Measurements from ENCODE around the gene PDGFRB. TPM values are rescaled to one million over a fixed set of nuclear protein-coding genes. Genes with fewer than 3 reads are reported as not detected.

The PDGFRB gene
- total RNA-seq, 1 donor from 2014 or later: 12.3 TPM

DNA sequence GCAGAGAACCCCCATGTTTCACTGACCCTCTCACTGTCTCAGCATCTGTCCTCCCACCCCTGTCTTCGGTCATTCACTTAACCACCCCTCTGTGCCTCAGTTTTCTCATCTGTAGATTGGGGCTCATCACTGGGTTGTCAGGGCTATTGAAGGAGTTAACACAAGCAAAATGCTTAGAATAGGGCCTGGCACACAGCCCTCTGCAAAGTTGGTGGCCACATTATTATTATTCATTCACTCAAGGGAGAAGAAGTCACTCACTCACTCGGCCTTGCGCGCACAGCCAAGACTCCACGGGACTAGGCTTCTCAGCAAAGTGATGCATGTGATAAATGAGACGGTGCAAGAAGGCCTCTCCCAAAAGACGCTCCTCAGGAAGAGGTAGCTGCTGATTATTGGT lies 8.0 kb downstream of the PDGFRB start:
- intact Hi-C loops (cut with micrococcal nuclease): no loop called here

DNA sequence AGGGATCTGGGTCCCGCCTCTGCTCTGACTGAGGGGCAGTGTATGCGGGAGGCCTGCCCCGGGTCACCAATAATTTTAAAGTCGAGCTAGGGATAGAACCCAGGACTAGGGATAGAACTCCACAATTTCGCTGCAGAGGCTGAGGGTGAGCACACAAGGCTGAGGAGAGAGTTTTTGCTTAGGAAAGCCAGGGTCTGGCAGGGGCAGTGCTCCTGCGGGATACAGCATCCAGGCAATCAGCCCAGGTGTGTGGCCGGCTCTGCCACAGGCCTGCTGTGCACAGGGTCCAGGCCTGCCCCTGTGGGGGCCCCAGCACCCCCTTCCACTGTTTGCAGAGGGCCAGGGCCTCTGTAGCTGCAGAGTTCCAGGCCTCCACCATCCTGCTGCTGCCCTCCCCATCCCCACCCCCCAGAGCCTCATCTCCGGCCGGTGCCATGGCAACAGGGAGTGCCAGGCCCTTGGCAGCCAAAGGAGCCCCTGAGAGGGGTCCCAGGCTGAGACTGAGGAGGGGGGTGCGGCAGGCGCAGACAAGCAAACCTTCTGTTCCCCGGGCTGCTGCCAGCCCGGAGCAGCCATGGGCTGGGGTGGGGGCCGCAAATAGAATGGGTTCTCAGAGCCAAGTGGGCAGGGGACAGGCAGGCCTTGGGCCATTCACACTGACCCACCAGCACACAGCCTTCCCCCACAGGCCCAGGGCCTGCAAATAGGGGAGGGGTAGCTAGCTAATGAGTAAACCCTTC lies 8.6 kb downstream of the PDGFRB start:
- intact Hi-C loops (cut with micrococcal nuclease): no loop called here

DNA sequence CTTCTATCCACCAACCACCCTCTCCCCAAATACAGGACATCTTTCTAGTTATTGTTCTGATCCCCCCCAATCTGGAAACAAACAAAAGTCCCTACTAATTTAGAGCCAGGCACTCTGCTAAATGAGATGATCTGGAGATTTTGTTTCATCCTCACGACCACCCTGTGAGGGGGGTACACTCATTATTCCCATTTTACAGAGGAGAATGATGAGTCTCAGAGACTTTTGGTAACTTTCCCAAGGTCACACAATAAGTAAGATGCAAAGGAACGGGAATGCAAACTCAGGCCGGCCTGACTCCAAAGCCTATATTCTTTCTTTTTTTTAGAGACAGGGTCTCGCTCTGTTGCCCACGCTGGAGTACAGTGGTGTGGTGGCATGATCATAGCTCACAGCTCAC lies 9.4 kb downstream of the PDGFRB start:
- intact Hi-C loops (cut with micrococcal nuclease): no loop called here

DNA sequence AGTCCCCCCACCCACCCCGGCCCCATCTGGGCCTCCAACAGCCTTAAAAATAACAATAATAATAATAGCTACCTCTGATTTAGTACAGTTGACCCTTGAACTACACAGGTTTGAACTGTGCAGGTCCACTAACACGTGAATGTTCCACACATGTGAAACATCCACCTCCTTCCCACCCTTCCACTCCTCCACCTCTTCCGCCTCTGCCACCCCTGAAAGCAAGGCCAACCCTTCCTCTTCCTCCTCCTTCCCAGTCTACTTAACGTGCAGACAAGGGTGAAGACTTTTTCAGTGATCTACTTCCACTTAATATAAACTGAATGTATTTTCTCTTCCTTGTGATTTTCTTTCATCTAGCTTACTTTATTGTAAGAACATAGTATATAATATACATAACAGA lies 10.8 kb downstream of the PDGFRB start:
- intact Hi-C loops (cut with micrococcal nuclease): no loop called here

DNA sequence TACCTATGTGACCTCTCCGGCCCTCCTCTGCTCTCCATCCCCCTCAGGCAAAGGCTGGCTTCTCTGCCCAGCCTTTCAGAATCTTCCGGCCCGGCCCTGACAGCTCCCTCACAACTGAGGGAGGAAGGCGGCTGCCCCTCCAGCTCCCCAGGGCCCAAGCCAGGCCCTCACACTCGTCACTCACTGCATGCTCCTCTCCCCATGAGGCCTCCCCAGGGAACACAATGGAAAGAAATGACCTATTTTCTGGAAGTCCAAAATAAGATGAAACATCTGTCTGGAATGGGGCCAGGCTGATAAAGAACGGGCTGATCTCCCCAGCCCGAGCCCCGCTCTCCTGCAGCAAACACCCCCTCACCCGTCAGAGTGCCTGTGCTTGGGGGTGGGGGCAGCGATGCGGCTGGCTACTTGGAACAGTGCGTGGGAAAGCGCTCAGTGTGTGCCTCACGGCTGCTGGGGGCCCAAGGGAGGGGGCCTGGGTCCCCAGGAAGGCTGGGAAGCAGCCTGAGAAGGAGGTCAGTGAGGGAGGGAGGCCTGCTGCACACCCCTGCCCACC lies 11.3 kb downstream of the PDGFRB start:
- intact Hi-C loops (cut with micrococcal nuclease): no loop called here

DNA sequence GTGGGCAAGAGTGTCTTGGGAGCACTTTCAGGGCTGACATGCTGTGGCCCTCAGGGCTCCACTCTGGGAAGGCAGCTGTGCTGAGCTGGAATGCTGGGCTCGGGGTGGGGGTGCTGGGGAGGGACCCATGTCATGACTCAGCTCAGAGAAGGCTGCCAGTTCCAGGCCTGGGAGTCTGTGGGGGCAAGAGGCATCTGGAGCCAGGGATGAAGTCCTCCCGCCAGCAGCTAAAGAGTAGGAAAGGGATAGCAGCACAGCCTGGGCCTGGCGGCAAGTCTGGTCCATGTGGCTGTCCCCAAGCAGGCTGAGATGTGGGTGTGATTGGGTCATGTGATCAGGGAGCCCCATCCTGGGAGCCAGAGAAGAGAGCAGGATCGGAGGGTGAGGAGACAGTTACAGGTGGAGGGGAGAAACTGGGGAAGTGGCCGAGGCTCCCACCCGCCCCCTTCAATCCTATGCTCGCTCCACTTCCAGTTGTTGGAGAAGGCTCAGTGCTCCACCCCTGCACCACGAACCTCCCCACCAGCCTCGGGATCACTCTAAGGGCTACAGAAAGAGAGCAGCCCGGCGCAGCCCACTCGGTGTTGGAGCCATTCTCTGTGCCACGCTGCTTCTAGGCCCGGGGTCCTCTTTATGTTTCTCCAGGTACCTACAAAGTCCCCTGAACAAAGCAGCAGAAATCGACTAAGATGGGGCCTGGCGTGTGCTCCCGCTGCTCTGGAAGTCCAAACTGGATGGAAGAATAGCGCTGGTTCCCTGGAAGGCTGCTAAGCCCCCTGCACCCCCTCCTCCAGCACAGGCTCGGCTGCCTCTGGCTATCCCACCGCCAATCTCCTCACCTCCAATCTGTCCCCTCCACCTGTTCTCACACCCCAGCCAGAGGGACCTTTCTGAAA lies 12.0 kb downstream of the PDGFRB start:
- intact Hi-C loops (cut with micrococcal nuclease): no loop called here

DNA sequence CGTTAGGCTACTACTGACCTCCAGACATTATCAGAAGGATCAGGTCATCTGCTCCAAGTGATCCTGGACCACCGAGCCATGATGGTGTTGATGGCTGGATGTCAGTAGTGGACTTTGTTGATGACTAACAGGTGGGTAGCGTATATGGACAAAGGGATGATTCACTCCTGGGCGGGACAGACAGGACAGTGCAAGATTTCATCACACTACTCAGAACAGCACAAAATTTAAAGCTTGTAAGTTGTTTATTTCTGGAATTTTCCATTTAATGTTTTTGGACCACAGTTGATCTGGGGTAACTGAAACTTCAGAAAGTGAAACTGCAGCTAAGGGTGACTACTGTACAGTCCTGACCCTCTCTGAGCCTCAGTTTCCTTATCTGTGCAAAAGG lies 12.7 kb downstream of the PDGFRB start:
- intact Hi-C loops (cut with micrococcal nuclease): no loop called here

DNA sequence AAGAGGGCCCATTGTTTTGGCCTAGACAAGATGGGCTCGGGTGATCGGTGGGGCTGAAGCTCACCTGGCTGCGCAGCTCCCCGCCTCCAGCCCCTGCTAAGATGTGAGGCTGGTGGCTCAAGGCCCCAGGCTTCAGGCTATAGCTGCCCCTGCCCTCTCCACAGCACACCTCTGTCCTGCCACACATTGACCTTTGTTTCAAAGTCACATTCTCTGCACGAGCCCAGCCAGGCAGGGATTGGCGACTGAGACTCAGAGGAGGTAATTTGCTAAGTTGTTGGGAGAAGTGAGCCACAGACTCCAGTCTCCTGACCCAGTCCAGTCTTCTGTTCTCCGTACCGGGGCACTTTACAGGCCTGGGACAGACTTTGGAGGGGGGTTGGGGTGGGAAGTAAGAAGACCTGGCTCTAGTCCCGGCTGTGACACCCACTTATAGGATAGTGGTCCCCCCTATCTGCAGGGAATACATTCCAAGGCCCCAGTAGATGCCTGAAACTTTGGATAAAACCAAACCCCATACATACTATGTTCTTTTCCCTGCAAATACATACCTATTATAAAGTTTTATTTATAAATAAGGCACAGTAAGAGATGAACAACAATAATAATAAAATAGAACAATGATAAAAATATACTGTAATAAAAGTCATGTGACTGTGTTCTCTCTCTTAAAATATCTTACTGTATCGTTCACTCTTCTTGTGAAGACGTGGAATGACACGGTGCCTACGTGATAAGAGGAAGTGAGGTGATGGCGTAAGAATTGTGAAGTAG lies 13.3 kb downstream of the PDGFRB start:
- intact Hi-C loops (cut with micrococcal nuclease): no loop called here

DNA sequence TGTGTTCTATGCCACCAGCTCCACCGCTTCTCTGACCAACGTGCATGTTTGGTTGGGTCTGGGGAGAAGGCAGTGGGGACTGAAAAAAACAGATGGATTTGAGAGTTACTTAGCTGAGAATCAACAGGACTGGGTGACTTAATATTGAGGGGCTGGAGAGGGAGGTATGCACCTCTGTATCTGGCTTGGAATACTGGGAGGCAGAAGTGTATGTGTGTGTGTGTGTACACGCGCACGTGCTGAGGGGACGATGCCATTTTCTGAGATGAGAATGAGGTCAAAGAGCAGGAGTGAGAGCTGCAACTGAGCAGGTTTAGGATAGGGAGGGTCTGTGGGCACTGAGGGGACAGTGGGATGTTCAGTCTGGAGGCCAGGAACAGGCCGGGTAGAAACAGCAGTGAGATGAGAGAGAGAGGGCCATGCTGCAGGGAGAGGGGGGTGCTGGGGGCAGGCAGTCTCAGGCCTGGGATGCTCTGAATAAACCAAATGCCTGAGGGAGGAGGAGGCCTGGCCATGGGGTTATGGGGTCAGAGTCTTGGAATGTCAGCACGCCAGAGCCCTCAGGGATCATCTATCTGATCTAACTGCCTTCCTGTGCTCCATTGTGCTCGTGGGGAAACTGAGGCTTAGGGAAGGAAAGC lies 14.0 kb downstream of the PDGFRB start:
- intact Hi-C loops (cut with micrococcal nuclease): no loop called here

DNA sequence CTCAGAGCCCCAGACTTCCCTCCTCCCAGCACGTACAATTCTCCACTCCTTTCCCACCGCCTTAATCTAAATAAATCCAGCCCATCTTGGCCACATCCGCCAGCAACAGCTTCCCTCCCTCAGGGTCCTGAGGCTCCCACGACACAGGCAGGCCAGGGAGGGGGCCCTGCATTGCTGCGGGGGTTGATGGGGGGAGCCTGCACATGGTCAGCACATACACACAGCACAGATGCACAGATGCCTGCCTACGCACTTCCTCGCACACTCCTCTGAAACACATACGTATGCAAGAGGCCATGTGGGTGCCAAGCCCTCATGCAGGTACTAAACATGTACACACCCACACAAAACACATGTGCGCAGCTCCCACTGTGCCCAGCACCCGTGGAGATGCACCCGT lies 14.8 kb downstream of the PDGFRB start:
- intact Hi-C loops (cut with micrococcal nuclease): no loop called here

DNA sequence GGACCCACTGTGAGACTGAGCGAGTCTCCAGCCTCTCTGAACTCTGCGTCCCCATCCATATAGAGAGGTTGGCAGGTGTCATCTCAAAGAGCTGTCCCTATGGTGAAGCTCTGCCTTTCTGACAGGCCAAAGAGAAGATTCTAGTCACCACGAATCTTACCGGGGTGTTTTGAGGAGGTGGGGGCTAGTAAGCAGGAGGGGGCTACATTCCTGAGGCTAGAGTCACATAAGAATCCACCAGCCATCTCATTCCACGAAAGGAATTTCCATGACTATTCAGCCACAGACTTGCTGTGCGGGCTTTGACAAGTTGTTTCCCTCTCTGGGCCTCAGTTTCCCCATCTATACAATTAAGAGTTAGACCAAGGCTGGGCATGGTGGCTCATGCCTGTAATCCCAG lies 16.3 kb downstream of the PDGFRB start:
- intact Hi-C loops (cut with micrococcal nuclease): no loop called here

DNA sequence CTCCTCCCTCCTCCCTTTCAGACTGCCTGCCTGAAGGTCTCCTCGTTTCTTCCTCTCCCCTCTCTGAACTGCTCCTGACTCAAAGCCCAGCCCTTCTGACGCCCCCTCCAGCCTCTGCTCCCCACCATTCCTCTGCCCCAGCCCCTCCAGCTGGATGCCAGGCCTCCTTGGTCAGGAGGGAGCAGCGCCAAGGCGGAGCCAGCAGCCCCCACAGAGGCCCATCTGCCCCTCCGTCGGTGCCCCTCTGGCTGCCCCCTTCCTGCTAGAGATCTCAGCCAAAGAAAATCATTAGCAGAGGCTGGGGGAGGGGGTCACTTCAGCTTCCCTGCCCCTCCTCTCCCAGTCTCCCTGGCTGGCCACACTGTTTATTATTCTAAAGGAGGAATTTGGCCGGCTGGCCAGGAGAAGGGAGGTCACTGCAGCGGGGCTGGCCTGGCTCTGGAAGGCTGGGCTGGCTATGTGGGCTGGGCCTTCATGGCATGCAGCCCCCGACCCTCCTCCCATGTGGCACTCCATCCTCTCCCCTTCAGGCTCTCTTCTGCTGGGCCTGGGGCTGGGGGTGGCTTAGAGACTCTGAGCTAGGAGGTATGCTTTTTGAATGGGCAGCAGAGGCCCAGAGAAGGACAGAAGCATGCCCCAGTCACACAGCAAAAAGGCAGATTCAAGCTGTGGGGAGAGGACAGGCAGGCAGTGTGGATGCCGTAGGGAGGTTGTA lies 16.9 kb downstream of the PDGFRB start:
- intact Hi-C loops (cut with micrococcal nuclease): no loop called here

DNA sequence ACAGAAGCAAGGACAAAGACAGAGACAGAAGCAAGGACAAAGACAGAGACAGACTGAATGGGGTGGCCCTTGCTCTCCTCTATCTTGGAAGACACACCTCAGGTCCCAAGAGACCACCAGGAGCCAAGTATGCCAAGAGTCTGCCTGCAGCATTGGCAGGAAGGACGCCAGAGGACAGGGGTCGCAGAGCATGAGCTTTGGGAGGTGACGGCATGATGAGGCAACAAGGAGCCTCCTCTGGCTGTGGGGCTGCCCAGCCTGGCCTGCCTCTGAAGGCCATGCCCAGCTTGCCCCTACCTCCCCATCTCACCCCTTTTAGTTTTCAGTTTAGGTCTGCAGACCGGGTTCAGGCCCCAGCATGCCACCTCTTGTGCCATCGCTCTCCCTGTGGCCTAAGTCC lies 17.6 kb downstream of the PDGFRB start:
- intact Hi-C loops (cut with micrococcal nuclease): no loop called here

DNA sequence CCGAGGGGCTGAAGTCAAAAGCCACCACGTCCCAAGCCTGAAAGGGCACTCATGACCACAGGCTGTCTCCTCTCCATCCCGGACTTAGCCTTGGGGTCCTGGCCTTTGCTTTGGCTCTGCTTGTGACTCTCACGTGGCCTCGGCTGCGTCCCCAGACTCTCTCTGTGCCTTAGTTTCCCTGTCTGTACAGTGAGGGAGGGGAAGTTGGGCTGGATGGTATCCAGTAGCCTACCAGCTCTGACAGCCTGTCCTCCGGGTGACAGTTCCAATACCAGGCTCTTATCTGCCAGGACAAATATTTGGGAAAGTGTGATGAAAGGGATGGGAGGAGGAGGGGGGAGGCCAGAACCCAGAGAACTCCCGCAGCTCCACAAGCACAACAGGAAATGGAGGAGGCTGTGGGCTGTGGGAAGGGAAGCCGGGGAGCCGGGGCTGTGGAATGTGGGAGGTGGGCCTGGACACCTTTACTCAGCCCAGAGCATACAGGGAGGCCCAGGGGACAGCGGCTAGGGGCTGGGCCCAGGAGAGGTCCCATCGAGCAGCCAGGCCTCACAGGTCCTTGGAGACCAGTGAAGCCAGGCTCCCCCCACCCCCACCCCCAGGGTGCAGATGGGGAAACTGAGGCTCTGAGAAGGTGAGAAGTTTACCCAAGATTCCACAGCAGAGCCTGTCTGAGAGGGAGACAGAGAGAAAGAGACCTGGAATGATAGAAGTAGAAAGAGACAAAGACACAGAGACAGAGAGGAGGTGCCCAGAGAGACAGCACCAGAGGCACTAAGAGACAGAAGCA lies 18.3 kb downstream of the PDGFRB start:
- intact Hi-C loops (cut with micrococcal nuclease): no loop called here

DNA sequence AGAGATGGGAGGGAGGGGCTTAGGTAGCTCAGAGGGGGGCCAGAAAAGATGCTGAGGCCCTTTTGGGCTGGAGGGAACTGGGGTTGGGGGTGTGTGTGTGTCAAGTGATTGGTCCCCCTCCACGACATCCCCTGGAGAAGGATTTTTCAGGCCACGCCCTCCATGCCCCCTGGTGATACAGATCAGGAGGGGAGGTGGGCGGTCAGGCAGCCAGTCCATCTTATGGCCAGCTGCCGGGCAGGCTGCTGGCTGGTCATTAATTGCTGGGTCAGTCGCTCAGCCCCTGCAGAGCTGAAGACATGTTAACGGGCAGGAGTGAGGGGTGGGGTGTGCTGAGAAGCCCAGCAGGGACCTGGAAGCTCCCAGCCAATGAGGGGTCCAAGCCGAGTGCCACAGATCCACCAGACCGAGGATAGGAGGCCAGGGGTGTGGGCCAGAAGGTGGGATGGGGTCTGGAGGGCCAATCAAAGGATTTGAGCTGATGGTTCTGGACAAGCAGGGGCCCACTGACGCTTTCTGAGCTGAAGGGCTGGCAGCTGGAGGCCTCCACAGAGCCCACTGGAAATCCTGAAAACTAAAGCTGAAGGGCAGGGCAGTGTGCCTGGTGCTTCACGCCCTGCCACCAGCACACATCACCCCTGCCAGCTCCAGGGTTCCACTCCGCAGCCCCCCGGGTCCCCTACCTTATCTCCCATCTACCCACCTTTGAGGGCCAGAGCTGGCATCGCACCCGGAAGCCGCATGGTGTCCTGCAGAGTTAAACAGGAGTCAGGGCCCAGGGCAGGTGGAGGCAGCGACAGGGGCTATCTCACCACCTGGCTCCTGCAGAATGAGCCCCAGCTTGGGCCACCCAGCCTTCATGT lies 19.1 kb downstream of the PDGFRB start:
- intact Hi-C loops (cut with micrococcal nuclease): no loop called here

DNA sequence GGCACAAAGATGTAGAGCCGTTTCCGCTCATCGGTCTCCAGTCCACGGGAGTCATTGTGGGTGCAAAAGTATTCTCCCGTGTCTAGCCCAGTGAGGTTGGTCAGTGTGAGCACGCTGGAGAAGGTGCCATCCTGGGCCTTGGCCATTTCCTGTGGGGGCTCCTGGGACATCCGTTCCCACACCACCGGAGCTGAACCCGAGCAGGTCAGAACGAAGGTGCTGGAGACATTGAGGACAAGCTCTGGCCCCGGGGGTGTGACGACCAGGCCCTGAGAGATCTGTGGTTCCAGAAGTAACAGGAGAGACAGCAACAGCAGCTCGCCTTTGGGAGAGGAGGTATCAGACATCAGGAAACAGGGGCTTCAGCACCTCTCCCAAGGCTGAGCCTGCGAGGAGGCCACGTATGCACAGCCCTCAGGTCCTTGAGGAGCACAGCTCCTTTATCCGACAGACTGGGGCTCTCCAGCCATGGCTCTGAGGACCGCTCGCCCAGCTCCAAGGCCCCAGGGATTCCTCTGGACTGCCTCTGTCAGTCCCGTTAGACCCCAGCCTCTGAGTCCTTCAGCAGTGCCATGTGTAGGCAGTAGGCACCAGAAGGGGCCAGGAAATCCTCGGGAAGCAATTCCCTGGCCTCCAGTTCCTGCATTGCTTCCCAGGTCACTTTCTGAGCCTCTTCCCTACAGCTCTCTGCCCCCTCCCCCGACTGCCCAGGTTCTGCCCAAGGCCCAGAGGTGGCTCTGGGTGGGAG lies 19.9 kb downstream of the PDGFRB start:
- intact Hi-C loops (cut with micrococcal nuclease): no loop called here

DNA sequence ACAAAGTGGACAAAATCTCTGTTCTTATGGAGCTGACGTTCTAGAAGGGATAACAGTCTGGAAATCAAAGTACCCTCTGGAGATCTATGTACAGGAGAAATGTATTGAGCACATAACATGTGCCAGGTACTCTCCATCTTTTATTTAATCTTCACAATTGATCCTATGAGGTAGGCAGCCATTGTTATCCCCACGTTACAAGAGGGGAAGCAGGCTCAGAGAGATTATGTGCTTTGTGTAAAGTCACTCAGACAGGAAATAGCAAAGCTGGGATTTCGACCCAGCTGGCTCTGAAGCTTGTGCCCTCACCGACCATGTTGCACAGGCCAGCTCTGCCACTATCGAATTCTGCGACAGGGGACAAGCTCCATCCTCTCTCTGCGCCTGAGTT lies 21.5 kb downstream of the PDGFRB start:
- intact Hi-C loops (cut with micrococcal nuclease): no loop called here

DNA sequence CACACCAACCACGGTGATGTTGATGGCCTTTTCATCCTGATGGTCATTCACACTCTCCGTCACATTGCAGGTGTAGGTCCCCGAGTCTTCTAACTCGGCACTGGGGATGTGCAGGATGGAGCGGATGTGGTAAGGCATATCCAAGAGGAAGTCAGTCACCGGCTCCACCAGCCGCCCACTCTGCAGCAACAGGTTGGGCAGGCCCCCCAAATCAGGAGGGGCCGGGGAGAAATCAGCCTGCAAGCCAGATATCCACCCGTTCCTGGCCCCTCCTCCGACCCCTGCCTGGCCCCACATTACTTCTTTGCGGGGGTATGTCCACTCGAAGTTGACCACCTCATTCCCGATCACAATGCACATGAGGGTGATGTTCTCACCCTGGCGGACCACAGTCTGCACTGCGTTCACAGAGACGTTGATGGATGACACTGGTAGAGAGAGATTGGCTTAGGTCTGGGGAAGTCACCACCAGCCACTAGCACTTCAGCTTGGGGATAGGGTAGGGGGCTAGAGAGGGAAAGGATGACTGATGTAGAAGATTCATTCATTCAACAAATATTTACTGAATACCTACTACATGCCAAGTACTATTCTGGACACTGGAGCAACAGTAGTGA lies 22.0 kb downstream of the PDGFRB start:
- intact Hi-C loops (cut with micrococcal nuclease): no loop called here

Measured in T-helper 1 cell treated with Interleukin-12 subunit alpha and Interleukin-12 subunit beta and Interleukin-4 antibody, amounts not matched to agents 30 ng/mL and 1 ng/mL, for 36 hours (primary cell).